Dermis microvascular lymphatic vessel endothelial cell (primary cell): Measurements from ENCODE around the gene IDH3G. TPM values are rescaled to one million over a fixed set of nuclear protein-coding genes. Genes with fewer than 3 reads are reported as not detected.

Experiments
- DNase-seq, 2 donors: peaks; one replicate each; pipeline versions ENCODE4 v3.0.0 to v3.0.0-alpha.2; 2010; ENCODE audit warnings: low read depth in 2 of 2
- total RNA-seq: library from RNA; depleted of rRNA; stranded (reverse); fragments of >200 nt; gene quantifications from 2 replicates; pipeline ENCODE4 v1.2.1, GENCODE V29; 2014

Gene IDH3G
- total RNA-seq, 1 donor from 2014 or later, result 35.9 TPM

DNA sequence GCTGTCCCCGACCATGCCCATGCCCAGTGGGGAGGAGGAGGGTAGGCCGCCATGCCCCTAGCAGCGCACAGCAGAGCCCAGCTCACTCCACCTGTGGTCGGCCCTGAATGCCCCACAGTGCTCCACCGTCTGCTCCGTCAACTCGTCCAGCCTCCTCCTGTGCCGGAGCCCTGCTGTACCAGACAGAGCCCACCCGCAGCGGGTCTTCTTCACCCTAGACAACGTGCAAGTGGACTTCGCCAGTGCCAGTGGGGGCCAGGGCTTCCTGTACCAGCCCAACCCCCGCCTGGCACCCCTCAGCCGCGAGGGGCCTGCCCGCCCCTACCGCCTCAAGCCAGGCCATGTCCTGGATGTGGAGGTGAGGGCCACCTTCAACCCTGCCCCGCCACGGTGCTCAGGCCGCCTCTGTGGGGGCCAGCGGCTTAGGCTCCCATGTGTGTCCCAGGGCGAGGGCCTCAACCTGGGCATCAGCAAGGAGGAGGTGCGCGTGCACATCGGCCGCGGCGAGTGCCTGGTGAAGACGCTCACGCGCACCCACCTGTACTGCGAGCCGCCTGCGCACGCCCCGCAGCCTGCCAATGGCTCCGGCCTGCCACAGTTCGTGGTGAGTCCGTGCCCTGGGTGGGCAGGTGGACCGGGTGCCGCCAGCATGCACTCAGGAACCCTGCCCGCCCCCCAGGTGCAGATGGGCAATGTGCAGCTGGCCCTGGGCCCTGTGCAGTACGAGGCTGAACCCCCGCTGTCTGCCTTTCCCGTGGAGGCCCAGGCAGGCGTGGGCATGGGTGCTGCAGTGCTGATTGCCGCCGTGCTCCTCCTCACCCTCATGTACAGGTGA lies 20.2 kb downstream of the IDH3G start:
- DNase-seq, result no peak

DNA sequence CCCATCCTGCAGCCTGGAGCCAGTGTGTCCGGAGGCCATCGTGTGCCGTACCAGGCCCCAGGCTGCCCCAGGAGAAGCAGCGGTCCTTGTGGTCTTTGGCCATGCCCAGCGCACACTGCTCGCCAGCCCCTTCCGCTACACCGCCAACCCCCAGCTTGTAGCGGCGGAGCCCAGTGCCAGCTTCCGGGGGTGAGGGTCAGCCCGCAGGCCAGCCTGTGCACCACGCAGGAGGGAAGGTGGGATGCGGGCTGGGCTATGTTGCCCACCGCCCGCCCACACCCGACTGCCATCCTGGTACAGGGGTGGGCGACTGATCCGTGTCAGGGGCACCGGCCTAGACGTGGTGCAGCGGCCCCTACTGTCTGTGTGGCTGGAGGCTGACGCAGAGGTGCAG lies 21.0 kb downstream of the IDH3G start:
- no peak for DNase-seq

DNA sequence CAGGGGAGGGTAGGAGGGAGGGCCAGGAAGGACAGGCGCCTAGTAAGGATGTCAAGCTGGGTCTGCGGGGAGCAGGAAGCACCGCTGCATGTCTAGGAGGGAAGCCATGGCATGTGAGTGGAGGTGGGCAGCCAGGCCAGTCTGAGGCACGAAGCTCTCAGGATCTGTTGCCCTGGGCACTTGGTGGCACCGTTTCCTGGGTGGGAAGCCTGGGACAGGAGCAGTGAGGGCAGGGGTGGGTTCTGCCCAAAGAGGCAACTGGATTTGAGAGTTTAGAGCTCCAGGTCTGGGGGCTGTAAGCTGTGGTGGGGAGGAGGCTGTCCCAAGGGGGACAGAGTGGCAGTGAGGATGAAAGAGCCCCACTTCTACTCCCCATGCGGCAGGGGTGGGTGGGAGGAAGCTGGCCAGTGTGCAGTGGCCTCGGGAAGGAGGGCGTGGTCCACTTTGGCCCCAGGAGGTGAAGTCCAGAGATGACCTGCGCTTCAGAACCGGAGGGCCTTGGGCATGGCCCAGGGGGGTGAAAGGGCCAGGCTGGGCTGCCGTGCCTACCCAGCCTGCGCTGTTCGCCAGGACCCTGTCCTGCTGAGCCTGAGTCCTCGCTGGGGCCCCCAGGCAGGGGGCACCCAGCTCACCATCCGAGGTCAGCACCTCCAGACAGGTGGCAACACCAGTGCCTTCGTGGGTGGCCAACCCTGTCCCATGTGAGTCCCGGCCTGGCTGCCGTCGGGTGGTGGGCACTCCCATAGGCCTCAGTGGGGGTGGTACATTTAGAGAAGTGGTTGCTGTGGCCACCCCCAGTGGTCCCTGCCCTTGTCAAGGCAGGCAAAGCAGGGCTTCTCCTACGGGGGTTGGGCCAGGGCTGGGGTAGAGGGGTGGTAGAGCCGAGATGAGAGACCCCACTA lies 21.6 kb downstream of the IDH3G start:
- DNase-seq, result no peak

DNA sequence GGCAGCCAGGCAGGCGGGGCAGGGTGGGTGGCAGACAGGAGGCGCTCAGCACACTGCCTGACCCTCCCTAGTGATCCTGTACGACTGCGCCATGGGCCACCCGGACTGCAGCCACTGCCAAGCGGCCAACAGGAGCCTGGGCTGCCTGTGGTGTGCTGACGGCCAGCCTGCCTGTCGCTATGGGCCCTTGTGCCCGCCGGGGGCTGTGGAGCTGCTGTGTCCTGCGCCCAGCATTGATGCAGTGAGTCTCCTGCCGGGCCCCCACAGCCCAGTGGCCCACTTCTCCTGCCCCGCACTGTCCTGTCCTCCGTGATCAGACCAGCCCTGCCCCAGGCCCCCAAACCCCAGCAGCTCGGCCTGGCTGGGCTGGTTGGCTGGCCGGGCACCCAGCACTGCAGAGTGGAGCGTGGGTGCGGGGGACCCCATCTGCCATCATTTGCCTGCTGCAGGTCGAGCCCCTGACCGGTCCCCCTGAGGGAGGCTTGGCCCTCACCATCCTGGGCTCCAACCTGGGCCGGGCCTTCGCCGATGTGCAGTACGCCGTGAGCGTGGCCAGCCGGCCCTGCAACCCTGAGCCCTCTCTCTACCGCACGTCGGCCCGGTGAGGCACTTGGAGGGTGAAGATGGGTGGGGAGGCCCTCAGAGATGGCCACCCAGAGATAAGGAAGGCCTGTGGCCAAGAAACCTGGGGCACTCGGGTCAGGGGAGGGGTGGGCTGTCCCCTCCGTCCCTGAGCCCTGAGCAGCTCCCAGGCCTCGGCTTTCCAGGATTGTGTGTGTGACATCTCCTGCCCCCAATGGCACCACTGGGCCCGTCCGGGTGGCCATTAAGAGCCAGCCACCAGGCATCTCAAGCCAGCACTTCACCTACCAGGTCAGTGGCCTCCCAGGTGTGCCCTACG lies 22.5 kb downstream of the IDH3G start:
- DNase-seq, result no peak

DNA sequence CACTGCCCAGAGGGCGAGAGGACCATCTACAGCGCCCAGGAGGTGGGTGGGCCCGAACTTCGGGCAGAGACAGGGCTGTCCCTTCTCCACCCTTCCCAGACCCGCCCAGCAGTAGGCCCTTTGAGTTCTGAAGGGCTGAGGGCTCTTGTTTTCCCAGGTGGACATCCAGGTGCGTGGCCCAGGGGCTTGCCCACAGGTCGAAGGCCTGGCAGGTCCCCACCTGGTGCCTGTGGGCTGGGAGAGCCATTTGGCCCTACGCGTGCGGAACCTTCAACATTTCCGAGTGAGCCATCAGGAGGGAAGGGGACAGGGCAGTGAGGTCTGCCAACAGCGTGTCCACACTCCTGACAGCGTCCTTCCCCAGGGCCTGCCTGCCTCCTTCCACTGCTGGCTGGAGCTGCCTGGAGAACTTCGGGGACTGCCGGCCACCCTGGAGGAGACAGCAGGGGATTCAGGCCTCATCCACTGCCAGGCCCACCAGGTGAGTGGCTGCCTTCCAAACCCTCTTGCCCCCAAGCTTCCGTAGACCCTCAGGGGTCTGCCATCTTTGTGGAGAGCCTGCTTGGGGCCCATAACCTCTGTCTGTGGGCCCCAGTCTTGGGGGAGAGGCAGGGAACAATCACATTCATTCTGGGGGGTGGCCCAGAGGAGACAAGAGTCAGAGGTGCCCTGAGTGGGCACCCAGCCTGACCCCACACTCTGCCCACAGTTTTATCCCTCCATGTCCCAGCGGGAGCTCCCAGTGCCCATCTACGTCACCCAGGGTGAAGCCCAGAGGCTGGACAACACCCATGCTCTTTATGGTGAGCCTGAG lies 23.4 kb downstream of the IDH3G start:
- DNase-seq, result no peak

DNA sequence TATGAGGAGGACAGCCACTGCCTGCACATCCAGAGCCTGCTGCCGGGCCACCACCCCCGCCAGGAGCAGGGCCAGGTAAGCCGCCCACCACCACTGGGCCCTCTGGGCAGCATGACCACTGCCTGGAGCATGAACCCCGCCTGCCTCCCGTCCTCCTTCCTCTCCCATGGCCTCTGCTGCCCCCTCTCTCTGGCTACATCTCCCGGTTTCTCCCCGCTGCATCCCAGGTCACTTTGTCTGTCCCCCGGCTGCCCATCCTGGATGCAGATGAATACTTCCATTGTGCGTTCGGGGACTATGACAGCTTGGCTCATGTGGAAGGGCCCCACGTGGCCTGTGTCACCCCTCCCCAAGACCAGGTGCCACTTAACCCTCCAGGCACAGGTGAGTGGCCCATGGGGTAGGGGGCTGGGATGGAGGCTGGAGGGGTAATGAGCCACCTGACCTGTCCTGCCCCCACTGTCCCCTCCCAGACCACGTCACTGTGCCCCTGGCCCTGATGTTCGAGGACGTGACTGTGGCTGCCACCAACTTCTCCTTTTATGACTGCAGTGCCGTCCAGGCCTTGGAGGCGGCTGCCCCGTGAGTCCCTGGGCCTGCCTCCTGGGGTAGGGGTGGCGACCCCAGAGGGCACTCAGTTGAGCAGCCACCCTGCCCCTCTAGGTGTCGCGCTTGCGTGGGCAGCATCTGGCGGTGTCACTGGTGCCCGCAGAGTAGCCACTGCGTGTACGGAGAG lies 24.1 kb downstream of the IDH3G start:
- no peak for DNase-seq

DNA sequence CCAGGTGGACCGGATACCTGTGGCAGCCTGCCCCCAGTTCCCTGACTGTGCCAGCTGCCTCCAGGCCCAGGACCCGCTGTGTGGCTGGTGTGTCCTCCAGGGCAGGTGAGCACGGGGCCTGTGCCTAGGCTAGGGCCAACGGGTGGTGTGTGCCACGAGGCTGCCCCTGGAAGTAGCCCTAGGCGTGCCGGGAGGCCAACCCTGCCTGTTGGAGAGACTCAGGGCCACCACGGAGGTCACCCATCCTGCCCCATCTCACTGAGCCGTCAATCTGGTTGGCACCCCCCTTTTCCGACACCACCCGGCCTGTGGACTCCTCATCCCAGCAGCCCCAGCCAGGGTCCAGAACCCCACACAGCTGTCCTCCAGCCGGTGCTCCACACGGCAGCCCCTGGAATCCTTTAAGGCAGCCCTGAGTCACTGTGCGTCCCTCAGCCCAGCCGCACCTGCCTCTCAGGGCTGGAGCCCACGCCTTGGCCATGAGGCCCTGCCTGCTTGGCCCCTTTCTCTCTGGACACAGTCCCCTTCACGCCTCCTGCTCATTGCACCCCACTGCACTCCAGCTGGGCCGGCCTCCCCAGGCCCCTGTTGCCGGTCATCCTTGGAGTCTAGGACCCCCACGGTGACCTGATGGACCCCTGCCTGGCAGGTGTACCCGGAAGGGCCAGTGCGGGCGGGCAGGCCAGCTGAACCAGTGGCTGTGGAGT lies 24.9 kb downstream of the IDH3G start:
- no peak for DNase-seq

DNA sequence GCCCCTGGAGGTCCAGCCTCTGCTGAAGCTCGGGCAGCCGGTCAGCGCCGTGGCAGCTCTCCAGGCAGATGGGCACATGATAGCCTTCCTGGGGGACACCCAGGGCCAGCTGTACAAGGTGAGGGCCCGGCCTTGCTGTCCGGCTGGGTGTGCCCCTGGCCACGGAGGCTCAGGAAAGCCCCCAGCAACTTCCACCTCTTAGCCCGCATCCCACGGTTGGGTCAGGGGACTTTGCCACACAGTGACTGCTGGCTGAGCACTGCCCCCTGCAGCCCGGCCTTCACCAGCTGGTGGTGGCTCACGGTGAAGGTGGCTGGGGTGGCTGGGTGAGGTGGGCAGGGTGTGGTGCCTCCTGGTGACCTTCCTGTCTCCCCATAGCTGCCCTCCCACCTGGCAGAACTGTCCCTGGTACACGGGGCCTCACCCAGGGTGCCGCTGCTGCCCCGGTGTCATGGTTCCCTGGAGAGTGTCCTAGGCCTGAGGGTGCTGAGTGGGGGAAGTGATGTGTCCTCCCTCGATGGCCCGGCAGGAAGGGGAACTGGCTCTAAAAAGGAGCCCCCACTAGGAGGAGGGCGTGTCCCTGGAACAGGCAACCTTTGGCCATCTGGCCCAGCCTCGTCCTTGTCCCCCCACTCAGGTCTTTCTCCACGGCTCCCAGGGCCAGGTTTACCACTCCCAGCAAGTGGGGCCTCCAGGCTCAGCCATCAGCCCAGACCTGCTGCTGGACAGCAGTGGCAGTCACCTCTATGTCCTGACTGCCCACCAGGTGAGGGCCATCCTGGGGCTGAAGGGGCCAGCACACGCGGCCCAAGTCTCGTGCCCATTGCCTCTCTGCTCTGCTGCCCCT lies 25.6 kb downstream of the IDH3G start:
- DNase-seq, result no peak

DNA sequence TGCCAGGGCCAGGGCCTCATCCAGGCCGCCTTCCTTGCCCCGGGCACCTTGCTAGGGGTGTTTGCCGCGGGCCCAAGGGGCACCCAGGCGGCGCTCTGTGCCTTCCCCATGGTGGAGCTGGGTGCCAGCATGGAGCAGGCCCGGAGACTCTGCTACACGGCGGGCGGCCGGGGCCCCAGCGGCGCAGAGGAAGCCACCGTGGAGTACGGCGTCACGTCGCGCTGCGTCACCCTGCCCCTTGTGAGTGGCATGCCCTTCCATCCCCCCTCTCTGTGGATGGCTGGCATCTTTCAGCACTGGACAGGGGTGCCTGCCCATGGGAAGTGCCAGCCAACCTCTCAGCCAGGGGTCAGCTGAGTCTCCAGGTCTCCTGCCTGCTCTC lies 26.5 kb downstream of the IDH3G start:
- no peak for DNase-seq

DNA sequence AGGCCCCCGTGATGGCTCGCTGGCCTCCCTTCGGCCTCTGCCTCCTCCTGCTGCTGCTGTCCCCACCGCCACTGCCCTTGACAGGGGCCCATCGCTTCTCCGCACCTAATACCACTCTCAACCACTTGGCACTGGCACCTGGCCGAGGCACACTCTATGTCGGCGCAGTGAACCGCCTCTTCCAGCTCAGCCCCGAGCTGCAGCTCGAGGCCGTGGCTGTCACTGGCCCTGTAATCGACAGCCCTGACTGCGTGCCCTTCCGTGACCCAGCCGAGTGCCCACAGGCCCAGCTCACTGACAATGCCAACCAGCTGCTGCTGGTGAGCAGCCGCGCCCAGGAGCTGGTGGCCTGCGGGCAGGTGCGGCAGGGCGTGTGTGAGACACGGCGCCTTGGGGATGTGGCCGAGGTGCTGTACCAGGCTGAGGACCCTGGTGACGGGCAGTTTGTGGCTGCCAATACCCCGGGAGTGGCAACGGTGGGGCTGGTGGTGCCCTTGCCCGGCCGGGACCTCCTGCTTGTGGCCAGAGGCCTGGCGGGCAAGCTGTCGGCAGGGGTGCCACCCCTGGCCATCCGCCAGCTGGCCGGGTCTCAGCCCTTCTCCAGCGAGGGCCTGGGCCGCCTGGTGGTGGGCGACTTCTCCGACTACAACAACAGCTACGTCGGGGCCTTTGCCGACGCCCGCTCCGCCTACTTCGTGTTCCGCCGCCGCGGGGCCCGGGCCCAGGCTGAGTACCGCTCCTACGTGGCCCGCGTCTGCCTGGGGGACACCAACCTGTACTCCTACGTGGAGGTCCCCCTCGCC lies 27.1 kb downstream of the IDH3G start:
- no peak for DNase-seq

DNA sequence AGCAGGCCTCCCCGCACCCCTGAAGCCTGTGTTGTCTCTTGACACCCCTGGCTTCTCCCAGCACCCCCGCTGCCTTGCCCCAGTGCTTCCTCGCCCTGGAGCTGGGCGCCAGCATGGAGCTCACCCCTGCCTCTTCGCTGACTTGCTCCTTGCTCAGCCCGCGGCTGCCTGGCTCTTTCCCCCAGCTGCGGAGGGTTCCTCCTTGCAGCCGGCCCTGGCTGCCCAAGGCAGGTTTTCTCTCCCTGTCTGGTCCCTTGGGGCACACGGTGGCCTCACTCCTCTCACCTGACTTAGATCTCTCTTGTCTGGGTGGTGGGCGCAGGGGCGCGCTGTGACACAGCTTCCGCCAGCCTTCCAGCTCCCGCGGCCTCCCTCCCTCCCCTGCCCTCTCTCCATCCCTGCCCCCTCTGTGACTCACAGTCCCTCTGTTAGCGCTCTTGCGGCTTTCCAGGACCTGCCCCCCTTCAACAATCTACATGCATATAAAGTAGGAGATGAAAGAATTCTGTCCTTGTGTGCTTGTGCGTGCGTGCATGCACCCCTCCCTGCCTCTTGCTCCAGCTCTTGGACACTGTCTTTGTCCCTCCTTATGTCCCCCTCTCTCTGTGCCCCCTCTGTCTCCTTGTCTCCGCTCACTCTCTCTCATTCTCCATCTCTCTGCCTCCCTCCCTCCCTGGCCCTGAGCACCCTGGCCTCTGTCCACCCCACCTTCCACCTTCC lies 27.9 kb downstream of the IDH3G start:
- peak; percentile 22 to 67 for DNase-seq

DNA sequence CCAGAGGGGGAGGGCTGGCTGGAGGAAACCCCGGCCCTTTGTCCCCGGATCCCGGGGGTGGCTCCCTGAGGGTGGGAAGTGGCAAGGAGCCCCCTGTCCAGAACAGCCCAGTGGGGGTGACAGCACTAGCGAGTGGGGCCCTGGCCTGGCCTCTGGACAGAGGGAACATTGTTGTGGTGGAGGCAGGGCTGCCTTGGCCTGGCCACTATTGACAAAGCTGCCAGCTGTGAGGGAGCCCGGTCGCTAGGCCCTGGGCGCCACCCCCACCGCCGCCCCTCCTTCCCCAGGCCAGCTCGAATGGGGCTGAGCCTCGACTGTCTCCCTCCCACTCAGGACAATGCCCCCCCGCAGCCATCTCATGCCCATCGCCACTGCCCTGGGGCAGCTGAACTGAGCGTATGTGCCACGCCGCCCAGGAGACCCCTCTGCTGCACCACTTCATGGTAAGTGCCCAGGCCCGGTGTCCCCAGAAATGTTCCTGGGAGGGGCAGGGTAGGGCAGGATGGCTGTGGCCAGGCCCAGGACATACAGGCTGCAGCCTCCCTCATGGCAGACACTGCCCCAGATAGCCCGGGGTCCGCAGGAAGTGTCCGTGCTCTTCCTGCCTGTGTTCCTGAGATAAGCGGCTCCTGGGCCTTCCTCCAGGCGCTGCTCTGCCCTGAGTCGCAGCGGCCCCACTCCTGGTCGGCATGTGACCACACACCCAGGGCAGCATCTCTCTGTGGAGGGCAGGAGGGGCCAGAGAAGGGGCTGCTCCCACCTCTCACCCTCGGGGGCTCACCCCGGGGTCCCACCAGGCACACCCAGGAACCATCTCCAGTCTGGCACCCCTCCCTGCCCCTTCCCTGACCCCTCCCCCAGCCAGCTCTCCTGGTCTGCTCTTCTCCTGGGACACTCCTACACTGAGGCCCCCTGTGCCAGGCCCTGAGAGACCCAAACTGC lies 28.8 kb downstream of the IDH3G start:
- DNase-seq, result peak; percentile 38 to 69

DNA sequence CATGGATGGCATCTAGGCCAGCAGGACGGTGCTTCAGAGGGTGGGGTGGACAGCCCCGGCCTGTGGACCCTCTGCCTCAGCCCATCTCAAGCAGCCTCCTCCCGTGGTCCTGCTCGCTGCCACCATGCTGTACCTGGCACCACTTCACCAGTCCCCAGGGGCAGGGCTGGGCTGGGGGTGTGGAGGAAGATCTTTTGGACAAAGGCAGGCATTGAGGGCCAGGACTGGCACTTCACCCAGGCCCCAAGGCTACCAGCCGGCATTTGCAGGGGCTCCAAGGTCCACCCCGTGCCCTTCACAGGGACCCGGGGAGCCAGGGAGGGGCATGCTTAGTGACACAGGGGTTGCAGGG lies 29.4 kb downstream of the IDH3G start:
- DNase-seq, result no peak

DNA sequence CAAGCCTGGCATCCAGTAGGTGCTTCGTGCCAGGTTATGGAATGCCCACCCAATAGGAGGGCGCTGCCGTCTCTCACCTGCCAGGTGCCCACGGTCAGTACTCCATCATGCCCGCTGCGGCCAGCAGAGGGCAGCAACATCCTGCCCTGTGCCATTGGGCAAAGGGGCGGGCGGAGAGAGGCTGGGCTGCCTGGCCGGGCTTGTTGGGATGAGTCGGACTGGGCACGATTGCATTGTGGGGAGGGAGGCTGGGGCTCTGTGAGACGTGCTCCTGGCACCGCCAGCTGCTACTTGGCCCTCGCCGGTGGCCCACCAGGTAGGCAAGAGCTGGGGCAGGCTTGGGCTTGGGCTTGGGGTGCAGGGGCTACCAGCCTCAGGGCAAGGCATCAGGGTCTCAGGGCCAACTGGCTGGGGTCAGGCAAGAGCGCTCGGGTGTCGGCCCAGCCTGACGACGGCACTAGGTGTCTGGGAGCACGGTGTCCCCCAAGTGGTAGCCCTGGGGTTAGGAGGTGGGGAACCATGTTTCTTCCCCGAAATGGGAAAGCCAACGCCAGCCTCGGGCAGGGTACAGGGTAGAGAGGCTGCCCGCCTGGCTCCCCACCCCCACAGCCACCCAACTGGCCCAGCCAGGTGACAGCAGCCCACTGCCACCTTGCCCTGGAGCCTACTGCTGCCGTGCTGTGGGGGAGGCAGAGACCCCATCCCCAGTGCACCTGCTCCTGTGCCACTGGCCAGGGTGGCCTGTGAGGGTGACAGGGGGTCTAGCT lies 30.0 kb downstream of the IDH3G start, which contains the start of gene PLXNB3:
Gene PLXNB3, plus strand, starts transcription at position 261 of the 767 bp plus-strand sequence. CDS start 1,287 bp downstream, outside the sequence.
- DNase-seq, result peak; percentile 34 to 72
